HL-60 (cell line): ENCODE data around the gene CNGA1.

Experiments used
- DNase-seq, 2 experiments: peaks; one replicate each; pipeline ENCODE4 v3.0.0-alpha.2; 2010 to 2020; ENCODE audit warnings: low read depth in 1 of 2, low spot score in 1 of 2
- H3K27ac ChIP-seq: fragments of 250-450 bp; sonication (Bioruptor Pico); replicated peaks from 2 replicates; pipeline ENCODE4 v1.5.1; 2020; ENCODE audit warnings: mild to moderate bottlenecking, moderate library complexity
- H3K27me3 ChIP-seq: fragments of 250-450 bp; sonication (Bioruptor Pico); 2 replicates; pipeline ENCODE4 v1.5.1; 2021; ENCODE audit warnings: mild to moderate bottlenecking, moderate library complexity; ENCODE audit not compliant: insufficient read depth, poor library complexity, severe bottlenecking
- H3K4me3 ChIP-seq: replicated peaks from 2 replicates; pipeline ENCODE4 v1.5.1; 2011; ENCODE audit warnings: mild to moderate bottlenecking, control low read depth, low read length; ENCODE audit not compliant: insufficient read depth
- CTCF ChIP-seq: IDR thresholded peaks from one replicate; pipeline ENCODE4 v1.5.1; 2011; ENCODE audit warnings: low read length, control low read depth, inconsistent platforms; ENCODE audit not compliant: insufficient read depth
- GABPA ChIP-seq: IDR thresholded peaks from 2 replicates; pipeline ENCODE4 v1.6.1; 2012; ENCODE audit warnings: low read depth
- POLR2AphosphoS5 ChIP-seq: IDR thresholded peaks from 2 replicates; pipeline ENCODE4 v1.6.1; 2012; ENCODE audit warnings: low read depth
- REST ChIP-seq: IDR thresholded peaks from 2 replicates; pipeline ENCODE4 v1.6.1; 2012; ENCODE audit warnings: low read depth; ENCODE audit not compliant: insufficient replicate concordance
- SPI1 ChIP-seq: IDR thresholded peaks from 2 replicates; pipeline ENCODE4 v1.6.1; 2012; ENCODE audit warnings: low read depth, mild to moderate bottlenecking, borderline replicate concordance

Gene CNGA1

GRCh38 chr4:48035952-48036351, 19.5 kb upstream of the CNGA1 start:
- Histone ChIP-seq H3K4me3 (no peak overlapping the region), H3K27ac (no peak overlapping the region), H3K27me3 (no peaks in the 10 kb centered on the region)
- TF ChIP-seq REST (no peak), POLR2AphosphoS5 (no peak), SPI1 (no peak), CTCF (no peak), GABPA (no peak)
- no peak for DNase-seq

- DNase-seq = peak in 1 of 2 experiments; percentile 55
- Histone ChIP-seq H3K4me3 (no peak overlapping the region), H3K27me3 (no peaks in the 10 kb centered on the region), H3K27ac (no peak overlapping the region)
- TF ChIP-seq CTCF (no peak), POLR2AphosphoS5 (no peak)
Measured at GRCh38 chr4:48033825-48034413, 17.4 kb upstream of the CNGA1 start.

- H3K27ac ChIP-seq = no peak overlapping the region
- DNase-seq = no peak
- TF ChIP-seq GABPA = no peak
- no peak for TF ChIP-seq REST
- TF ChIP-seq CTCF = no peak
- no peak for TF ChIP-seq SPI1
- no peak for TF ChIP-seq POLR2AphosphoS5
- no peaks in the 10 kb centered on the region for H3K27me3 ChIP-seq
- no peak overlapping the region for H3K4me3 ChIP-seq
Measured at GRCh38 chr4:48033412-48033811, 16.9 kb upstream of the CNGA1 start.

GRCh38 chr4:48032721-48033120, 16.2 kb upstream of the CNGA1 start:
- no peak overlapping the region for H3K27ac ChIP-seq
- TF ChIP-seq REST (no peak), SPI1 (no peak), GABPA (no peak), CTCF (no peak), POLR2AphosphoS5 (no peak)
- no peaks in the 10 kb centered on the region for H3K27me3 ChIP-seq
- no peak overlapping the region for H3K4me3 ChIP-seq
- DNase-seq = no peak
